GOT3 (cell line): ENCODE data around the gene NANS.
"Not testable (repeated sequence)": the region's sequence is repeated elsewhere in the genome, so short reads cannot be mapped to it uniquely, and the experiment has no call there.

Experiments used
- DNase-seq: peaks from one replicate; lab custom pipeline; 2025; ENCODE audit warnings: mixed read lengths; lab: John Stamatoyannopoulos, UW

The NANS gene

GRCh38 chr9:98080326-98080725 lies 23.8 kb downstream of the NANS start:
- no peak for DNase-seq

- no peak for DNase-seq
Measured at GRCh38 chr9:98080780-98081179, 24.2 kb downstream of the NANS start.

GRCh38 chr9:98081477-98082219 lies 25.1 kb downstream of the NANS start:
- no peak for DNase-seq

DNA sequence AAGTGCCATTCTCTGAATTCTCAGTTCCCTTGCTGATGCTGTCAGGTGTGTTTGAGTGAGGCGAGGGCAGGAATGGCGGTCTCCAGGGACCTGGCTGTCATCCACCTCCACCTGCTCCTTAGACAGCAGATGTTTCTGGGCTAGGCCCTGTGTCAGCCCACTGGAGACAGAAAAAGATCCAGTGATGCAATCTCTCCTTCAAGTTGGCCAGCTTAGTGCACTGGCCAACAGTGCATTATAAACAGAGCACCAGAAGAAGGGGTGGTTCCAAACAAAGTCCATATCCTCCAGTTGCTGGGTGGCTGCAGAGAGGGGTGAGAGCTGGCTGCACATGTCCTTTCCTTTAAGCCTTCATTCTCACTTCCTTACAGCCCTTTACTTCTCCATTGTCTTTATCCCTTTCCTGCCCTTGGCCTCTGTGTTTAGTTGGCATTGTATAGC lies 26.5 kb downstream of the NANS start:
- no peak for DNase-seq

- no peak for DNase-seq
Measured at GRCh38 chr9:98083566-98084183, 27.1 kb downstream of the NANS start.

GRCh38 chr9:98084396-98084795 lies 27.9 kb downstream of the NANS start:
- DNase-seq: no peak

DNA sequence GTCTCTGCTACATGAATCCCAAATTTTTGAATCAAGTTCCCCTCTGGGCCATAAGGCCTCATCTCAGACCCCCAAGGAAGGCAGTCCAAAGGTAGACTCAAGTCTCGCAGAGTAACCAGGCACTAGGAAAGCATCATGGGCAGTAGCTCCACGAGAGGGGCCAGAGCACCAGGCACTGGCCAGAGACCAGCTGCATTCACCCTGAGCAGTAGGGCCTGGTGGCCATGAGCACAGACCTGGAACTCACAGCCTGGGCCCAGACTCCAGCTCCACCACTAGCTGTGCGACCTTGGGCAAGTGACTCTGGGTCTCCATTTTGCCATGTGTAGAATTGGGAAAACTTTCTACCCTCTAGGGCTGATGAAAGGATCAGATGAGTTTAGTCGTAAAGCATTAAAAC lies 28.5 kb downstream of the NANS start:
- no peak for DNase-seq

DNA sequence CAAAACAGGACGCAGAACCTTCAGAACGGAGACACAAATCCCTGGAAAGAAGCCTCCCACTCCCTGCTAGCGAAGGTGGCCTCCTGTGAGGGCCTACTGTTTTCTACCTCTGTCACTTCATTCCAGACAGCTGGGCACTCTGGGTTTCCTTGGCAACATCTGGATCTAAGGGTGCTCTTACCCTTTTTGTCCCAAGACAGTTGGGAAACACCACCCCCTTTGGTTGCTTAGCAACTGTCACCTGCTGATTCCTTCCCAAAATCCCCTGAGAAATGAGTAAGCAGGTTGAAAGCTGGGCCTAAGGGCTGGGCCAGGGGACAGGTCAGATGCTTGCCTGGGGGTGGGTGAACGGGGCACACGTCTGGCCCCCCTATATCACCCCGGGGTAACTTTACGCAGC lies 29.4 kb downstream of the NANS start:
- DNase-seq: no peak

- DNase-seq: no peak
Measured at GRCh38 chr9:98086461-98086860, 29.9 kb downstream of the NANS start.

- no peak for DNase-seq
Measured at GRCh38 chr9:98087420-98088354, 31.2 kb downstream of the NANS start.

DNA sequence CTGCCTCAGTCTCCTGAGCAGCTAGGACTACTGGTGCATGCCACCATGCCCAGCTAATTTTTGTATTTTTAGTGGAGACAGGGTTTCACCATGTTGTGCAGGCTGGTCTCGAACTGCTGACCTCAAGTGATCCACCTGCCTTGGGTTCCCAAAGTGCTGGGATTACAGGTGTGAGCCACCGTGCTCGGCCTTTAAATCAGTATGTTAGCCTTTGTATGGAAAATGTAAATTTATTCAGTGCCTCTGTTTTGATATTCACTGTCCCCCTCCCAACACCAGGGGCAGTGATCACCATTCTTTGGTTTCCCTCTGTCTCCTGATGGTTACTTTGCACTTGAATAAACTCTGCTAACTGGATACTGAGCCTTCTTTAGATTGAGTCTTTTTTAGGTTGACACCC lies 34.1 kb downstream of the NANS start:
- not testable (repeated sequence) for DNase-seq

DNA sequence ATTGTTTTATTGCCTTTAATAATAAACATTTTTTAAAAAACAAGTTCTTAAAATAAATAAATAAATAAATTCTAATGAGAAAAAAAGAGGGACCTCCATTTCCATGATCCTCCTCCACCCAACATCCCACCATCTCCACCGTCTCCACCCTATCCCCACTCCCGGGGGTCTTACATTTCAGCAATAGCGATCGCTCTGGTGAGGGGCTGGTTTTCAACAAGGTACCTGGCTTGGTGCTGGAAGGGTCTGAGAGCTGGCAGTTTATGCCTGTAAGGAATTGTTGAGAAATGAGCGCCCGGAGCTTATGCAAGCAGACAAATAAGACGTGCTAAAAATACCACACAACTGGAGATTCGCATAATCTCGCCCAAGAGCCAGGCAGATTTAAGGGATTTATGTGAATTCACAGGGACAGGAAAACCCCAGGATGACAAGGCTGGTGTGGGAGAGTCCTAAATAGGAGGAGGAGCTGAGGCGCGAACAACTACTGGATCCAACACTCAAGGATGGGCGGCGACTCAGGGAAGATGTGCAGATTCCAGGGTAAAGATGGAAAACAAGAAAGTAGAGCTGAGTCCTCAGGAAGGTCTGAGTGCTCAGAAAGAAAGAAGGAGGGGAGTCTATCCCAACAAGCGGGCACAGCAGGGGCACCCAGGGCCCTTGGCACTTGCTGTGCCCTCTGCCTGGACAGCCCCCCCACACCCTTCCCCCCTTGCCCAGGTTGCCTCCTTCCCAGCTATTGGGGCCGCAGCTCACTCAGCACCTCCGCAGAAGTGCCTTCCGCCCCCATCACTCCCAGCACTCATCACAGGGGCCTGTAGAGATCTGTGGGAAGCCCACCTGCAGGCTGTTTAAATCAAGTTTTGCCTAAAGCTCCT lies 35.4 kb downstream of the NANS start:
- no peak for DNase-seq

GRCh38 chr9:98092613-98092931 lies 36.0 kb downstream of the NANS start:
- DNase-seq: no peak

DNA sequence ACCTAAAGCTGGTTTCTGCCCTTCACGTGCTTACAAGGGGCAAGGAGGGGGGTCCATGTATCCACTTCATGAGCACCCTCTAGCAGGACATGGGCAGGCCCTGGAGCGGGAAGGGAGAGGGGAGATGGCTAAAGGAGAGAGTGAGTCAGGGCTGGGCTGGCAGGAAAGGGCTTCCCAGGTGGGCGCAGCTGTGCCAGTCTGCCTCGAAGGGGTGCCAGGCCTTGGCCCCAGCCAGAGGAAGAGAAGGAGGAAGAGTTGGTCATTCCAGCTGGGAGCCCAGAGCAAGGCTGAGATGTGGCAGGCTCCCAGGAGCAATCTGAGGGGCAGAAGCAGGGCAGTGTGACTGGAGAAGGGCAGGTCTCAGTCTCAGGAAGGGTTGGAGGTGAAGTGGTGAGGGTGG lies 37.8 kb downstream of the NANS start:
- no peak for DNase-seq

DNA sequence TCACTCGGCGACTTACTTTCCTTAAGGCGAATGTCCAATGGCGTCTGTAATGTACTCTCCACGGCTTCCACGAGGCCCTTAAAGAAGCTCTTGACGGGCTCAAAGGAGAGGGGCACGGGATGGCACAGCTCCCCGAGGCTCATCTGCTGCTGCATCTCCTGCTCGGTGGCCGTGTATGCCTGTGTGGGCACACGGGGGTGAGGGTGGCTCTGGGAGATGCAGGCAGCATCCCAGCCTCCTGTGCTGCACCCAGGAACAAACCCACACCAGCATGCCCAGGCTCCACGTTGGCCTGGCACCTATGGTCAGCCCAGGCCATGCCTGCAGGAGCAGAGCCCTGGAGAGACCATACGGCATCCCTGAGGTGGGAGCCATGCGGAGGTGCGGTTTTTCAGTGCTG lies 38.3 kb downstream of the NANS start:
- DNase-seq: no peak

- DNase-seq: no peak
Measured at GRCh38 chr9:98095401-98095800, 38.9 kb downstream of the NANS start.

- no peak for DNase-seq
Measured at GRCh38 chr9:98096091-98096490, 39.6 kb downstream of the NANS start.

DNA sequence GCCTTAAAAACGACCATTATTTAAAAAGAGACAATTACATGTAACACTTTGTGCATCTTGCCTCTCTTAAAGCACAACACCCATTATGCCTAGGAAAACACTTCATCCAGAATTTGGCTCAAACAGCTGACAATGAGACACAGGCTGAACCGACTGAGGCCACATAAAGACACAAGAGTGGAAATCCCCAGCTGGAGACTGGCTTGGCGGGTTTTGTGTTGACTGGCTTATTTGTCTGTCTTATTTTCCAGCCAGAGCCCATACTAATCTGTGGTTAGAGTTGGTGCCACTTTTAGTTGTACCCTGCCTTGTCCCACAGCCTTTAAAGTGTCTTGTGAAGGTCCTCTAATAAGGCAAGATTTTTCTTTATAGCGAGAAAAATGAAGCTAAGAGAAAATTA lies 41.3 kb downstream of the NANS start:
- DNase-seq: no peak

GRCh38 chr9:98099346-98099745 lies 42.8 kb downstream of the NANS start:
- DNase-seq: no peak

DNA sequence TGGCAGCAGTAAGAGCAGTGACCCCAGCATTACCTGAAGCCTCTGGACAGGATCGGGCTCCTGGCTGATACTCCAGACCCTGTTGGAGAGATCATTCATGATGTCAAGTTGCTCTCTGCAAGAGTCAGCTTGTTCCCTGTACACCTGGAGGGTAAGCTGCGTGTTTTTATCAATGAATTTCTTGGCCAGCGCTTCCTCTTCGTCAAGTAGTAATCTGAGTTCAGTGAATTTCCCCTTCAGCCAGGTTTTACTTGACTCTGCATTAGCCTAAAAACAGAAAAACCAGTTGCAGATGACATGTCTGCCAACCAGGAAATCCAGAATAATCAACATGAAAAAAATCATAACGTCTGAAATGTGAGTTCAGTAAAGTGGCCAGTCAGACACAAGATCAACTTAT lies 43.4 kb downstream of the NANS start:
- no peak for DNase-seq

DNA sequence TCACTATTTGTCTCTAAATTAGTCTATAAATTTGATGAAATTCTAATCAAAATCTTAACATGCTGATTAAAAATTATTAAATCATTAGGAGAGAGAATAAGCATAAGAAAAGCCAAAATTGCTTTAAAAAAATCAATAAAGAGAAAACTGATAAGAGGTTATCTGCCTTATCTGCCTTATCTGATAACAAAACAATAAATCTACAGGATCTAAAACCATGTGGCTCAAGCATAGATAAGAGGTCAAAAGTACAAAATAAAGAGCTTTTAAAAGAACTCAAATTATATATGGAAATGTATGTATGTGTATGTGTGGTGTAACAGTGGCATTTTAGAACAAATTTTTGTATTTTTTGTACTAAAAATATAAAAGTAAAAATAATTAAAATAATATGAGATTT lies 43.9 kb downstream of the NANS start:
- no peak for DNase-seq

GRCh38 chr9:98101416-98101815 lies 44.9 kb downstream of the NANS start:
- no peak for DNase-seq
